NCI-H774 (cell line): Measurements from ENCODE around the gene MDFI.

ENCODE experiments used
- DNase-seq: peaks from one replicate; lab custom pipeline; 2025; lab: John Stamatoyannopoulos, UW

MDFI gene

DNA sequence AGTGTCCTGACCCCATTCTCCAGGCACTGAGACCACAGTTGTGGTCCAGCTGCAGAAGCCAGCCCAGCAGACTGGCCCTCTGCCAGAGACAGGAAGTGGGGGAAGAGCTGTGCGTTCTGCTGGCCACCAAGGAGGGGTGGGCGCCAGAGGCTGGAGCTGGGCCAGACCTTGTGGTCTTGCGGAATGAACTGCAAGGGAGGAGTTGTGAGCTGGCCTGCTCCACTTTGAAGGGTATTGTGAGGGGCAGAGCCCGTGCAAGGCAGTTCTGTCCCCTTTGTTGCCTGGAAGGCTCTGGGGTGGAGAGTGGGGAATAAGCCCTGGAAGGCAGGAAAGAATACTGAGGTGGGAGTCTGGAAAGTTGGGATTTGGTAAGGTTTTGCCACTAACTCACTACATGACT, 3.6 kb upstream of the MDFI start:
- DNase-seq: no peak

DNA sequence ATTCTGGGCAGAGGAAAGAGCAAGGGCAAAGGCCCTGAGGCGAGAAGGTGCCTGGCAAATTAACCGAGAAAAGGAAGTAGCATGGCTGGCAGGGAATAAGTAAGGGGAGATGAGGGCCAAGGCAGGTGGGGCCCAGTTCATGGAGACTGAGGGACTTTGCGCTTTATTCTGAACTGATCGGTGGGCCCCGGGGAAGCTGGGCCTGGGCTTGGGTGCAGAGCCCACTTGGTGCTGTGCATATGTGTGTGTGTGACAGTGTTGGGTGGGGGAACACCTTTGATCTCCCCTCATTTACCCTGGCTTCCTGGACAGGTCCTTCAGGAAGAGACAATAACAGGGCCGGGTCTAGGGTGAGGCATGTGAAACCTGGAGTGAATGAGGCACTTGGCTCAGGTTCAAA, 2.9 kb upstream of the MDFI start:
- DNase-seq: no peak

DNA sequence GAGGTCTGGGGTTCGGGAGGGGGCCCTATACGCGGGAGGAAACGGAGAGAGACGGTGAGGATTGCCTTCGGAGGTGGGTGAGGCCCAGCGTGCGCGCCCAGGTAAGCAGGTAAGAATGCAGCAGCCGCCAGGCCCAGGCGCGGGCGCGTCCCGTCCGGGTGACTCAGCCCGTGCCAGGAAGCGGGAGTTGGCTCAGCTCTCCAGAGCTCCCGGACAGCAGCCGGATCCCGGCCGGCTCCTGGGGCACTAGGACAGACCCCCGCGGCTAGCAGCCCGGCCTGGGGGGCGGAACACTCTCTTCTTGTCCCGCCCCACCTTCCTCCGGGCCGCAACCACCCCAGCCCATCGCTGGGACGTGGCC, 1.5 kb upstream of the MDFI start:
- no peak for DNase-seq

DNA sequence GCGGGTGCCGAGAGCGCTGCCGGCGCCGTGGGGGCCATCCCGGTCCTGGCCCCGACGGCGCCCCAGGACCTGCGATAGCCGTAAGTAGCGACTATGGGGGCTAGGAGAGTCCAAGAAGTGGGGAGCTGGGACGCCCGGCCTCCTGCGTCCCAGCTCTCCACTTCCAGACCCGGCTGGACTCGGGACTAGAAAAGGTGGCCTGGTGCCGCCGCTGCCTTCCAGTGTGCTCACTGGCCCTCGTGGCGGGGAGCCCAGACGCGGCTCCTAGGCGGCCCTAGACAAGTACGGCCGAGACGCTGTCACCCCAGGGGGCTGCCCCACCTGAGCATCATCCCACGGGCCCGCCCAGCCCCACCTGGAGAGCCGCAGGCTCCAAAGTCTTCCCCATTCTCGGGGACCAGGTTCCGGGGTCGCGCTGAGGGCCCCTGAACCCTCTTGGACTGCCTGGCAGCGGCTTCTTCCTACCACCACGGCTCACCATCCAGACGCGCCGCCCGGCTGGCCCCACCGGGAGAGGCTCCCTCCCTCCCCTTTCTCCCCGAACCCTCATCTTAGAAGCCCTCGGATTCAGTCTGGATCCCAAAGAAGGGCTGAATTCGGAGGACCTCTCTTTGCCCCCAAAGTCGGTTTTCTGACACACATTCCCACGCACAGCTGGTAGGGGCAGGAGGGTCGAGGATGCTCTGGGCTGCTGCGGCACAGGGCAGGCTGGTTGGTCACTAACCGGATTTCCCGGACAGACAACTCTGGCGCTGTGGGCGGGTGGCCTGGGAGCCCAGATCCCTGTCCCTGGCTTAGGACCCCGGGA, 870 bp upstream of the MDFI start:
- no peak for DNase-seq

DNA sequence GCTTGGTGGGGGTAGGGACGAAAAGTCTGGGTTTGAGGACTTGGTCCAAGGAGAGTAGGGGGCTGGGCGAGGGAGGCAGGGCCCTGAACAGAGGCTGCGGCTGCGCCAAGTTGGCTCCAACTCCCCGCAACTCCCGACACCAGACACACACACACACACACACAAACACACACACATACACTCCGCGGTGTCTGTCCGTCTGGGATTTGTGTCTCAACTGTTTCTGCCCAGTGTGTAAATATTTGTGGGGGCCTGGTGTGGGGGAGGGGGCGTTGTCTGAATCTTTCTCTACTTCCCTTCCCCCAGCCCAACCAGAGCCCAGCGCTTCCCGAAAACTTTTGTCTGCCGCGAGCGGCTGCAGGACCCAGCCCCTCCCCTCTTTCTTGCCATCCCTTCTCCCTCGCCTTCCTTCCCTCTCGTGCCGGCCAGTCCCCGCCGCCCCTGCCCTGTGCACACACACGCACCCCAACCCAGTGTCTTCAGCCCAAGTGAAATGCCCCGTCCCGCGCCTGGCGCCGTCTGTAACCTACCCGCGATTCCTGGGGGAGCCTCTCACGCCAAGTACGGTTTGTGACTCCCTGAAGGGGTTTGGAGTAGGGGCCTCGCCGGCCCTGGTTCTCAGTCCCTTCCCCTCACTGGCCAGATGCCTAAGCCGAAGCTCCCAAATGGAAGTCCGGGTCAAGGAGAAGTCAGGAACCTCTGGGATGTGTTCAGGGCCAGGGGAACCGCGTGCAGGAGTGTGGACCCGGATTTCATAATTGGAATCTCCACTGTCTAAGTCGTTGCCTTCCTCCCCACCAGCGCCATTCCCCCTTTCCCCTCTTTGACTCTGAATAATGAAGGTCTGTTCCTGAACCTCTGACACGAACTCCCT, 904 bp downstream of the MDFI start:
- no peak for DNase-seq

DNA sequence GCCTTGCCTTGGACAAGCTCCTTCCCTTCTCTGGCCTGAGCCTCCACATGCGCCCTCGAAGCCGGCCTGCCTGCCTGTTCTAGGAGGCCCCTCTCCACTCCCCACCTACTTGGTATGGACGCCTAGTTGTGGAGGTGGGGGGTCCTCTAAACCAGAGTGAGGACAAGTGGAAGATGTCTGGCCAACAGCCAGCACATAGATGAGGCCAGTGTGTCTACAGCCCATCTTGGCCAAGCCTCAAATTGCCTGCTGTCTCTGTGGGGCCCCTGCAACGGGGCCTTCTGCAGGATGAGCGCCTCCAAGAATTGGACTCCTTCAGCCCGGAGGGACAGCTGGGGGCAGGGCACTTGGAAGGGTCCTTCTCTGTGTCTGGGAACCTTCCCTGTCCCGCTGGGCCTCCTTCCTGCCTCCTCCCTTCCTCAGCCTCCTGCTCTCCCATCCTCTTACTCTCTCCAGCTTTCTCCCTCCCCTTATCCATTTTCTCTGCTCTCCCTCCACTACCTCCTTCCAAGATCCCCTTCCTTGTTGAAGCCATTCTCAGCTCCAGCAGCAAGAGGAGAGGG, 1.6 kb downstream of the MDFI start:
- no peak for DNase-seq

DNA sequence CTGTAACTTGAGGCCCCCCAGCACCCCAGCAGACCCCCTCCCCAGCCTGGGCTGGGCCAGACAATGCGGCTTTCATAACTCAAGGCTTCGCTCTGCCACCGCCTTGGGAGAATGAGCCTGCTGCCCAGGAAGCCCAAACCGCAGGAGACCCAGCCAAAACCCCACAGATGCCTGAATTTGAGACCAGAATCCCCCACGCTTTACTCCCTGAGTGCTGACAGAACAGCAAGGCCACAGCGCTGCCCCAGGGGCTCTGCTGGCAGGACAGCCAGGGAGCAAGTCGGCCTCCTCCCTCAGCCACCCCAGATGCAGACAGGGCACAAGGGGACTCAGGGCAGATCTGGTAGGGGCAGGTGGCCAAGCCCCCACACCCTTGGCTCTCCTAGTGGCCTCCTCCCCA, 2.2 kb downstream of the MDFI start:
- DNase-seq: no peak

DNA sequence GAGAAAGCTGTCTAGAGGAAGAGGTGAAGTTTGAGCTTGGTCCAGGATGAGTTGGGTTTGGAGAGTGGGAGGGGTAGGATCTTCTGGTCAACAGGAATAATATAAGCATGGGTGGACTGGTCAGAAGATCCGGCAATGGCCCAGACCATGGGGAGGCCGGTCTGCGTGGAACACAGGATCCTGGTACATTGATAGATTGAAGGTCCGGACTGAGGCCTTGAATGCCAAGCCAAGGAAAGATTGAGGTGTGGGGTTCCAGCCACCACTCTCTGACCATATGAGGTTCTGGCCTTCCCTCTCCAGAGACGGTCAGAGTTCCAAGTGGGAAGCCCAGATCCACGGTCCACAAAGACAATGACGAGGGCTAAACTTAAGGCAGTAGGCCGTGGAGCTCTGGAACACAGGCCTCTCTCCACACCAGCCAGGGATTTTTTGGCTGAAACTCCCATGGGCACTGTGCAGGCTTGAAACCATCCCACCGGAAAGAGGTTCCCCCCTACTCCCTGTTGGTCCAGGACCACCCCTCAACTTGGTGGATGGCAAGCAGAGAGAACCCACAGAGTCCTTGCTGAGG, 3.2 kb downstream of the MDFI start:
- no peak for DNase-seq

DNA sequence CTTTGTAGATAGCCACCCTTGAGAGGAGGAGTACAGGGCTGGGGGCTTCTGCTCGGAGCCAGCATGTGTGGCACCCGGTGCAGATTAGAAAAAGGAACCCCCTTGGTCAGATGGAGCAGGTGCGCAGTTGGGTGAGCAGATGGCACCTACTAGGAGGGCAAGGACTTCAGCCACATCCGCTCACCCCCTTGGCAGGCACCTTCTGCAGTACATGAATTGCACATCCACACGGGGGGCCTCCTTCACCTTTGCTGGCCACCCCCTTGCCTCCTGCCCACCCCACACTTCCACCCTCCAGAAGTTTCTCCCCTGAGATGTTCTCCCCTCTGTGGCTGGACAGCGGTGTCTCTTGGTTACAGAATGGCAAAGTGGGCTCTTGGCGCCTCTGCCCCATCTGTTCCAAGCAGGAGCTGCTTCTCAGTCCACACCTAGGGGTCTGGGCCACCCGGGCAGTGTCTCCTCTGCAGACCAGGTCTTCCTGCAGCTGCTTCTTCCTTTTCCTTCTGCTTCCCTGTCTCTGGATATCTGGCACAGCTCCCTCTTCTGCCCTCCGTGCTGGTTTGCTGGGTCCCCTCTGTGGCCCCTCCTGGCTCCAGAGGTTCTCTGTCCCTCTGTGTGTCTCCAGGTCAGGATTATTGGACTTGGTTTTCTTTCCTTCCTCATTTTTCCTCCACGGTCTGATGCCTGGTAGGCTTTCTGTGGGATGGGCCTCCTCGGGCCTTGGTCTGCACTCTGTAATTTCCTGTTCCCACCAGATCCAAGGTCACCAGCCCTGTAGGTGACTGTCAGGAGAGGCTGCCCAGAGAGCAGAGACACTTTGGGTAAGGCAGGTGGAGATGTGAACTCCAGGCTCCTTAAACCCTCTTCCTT, 4.1 kb downstream of the MDFI start:
- no peak for DNase-seq

DNA sequence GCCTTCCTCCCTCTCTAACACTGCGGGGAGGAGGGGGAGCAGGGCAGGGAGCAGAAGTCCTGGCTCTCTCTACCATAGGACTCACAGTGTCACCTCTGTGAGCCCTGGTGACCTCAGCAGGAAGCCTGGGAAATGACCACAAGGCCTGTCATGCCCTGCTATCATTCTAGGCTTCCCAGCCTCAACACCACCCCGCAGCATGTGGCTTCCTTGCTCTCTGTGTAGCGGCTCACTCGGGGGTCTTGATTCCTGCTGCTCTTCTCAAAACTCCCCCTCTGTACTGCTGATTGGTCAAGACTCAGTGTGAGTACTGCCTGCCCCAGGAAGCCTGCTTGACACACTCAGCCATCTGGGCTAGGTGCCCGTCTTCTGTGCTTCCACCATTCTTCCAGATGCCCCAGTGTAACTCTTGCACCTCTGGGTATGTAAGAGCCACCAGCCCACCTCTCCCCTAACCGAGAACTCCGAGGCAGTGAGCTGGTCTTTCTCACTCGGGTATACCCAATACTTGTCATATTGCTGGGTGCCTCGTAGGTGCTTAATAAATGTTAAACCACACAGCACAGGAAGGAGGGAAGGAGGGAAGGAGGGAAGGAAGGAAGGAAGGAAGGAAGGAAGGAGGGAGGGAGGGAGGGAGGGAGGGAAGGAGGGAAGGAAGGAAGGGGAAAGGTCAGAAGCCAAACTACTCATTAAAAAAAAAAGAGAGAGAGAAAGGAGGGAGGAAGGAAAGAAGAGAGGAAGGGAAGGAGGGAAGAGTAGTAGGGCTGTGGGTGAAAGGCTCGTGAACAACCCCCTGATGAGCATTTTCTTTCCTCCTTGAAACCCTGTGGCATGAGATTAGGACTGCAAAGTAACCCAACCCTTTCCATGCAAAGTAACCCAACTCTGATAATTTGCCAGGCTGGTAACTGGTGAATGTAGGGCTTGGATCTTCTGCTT, 5.0 kb downstream of the MDFI start:
- no peak for DNase-seq

DNA sequence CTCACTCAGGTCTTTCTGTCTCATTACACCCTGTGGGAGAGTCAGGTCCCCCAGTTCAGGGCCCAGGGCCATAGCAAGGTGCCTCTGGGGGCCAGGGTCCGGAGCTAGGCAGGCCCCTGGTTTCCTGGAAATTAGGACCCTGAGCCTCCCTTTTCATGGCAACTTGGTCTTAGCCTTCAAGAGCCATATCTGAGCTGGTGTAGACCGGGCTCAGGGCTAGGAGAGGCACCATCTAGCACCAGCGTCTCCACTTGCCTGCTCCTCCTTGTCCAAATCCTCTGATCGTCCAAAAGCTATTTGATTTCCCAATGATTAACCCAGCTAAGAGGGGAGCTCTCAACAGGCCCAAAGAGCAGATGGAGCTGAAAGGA, 5.6 kb downstream of the MDFI start:
- no peak for DNase-seq

DNA sequence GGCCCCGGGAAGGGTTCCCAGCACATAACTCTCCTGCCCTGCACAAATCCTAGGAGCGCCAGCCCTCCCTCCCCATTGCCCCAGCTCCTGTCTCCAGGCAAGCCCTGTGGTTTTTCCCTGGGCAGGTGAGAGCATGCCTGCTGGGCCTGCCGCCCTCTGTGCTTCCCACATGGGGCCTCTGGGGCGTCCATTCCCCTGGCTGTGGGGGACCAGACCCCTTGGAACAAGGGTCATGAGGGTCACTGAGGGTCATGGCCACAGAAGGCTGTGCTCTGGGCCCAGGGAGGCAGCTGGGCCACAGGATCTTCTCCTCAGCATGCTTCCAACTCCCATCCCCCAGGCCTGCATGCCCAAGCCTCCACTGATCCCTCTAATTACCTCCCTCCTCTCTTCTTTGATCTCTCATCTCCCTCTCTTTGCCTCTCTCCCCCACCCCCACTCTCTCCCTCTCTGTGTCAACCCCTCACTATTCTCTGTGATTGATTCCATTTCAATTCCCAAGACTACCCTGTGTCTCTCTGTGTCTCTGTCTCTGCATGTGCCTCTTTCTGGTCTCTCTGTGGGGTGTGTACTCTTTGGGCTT, 6.1 kb downstream of the MDFI start:
- no peak for DNase-seq

DNA sequence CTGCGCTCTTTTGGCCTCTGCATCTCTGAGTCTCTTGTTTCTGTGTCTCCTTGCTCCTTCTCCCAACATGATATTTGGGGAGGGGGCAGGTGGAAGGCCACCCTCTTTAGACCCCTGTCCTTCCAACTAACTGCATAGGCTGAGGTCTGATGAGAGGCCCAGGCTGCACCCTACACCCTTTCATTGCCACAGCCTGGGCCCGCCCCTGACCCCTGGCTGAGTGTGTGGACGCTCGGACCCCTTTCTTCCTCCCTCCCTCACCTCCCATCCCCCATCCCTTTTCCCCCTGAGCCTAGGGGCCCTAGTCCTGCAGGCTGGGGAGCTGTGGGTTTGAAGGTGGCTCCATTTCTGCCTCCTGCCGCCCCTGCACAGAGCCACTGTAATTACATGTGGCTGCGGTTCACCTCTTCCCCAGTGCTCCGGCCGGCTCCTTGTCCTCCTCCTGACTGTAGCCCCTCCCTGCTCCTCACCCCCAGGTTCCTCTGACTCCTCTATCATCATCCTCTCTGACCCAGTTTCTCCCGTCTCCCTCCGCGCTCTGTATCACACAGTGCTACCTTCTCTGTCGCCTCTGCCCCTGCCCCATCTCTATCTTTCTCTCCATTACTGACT, 6.8 kb downstream of the MDFI start:
- no peak for DNase-seq

DNA sequence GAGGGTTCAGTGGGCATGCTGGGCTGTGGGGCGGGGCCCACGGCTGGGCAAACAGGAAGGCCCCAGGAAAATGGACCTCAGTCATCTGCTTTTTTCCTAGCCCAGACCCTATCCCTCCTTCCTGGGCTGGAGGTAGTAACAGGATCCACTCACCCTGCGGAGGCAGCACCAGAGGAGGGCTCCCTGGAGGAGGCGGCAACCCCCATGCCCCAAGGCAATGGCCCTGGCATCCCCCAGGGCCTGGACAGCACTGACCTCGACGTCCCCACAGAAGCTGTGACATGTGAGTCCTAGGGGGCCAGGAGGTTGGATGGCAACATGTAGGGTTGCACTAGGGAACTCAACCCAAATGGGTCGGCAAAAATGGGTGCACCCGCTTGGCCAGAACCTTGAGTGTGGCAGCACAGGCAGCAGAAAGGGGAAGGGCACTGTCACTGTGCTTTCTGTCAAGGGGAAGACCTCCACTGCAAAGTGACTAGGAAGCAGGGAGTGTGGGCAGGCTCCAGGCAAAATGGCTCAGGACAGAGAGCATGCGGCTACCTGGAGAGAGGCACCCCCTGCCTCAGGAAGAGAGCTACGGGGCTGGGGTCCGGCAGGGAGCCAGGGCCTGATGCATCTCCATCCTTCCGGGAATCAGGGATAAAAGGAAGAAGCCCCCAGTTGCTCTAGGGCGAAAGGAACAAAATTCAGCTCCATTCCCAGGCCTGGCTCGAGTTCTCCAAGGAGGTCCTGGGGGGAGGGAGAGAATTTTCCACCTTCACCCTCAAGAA, 7.9 kb downstream of the MDFI start:
- DNase-seq: no peak

DNA sequence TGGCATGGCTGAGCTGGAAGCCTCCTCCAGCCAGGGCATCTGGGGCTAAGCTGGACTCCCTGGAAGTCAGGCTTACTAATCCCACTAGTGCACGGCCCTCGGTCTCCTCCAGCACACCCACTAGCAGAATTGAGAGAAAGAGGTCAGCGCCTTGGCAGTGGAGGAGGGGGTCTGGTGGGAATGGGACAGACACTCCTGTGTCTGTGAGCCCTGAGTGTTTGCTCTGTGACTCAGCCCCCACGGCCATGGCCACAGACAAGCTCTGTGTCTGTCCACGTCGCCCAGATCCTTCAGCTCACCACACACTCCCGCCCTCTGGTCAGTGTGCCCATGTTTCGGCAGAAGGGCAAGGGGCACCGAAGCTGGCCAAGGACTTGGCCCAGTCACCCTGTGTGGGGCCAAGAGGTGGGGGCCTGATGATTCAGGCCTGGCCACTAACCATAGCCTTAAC, 8.8 kb downstream of the MDFI start:
- DNase-seq: no peak

DNA sequence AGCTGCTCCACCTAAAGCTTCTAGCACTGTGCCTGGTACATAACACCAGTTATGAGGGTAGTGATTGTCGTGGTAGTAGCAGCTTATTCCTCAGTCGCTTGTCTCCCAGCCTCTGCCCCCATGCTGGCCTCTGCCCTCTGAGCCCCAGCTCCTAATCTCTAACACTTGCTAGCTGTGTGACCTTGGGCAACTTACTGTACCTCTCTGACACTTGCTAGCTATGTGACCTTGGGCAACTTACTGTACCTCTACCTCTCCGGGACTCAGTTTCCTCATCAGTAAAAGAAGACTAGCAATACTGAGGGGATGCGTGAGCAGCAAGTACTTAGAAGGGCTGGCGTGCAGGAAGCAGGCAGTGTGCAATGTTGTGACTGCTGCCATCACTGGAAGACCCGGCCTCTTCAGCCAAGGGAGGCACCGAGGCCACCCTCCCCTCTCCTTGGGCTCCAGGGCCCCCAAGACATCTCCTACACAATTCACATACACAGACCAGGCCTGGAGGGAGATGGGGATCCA, 9.9 kb downstream of the MDFI start:
- DNase-seq: no peak

DNA sequence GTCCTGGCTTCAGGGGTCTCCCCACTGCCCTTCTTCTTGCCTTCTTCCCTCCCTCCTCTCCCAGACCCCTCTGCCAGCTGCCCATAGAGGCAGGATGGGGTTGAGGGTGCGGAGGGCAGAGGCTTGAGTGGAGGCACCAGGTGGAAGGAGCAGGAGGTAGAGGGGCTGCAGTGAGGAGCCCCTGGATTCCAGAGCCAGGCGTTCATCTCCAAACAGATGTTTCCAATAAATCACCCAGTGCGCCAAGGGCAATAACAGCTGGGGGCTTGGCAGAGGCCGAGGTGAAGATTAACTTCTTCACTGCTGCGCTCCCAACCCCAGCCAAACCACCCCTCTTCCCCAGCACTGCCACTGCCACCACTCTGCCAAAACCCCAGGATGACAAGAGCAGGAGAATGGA, 10.7 kb downstream of the MDFI start:
- DNase-seq: no peak

DNA sequence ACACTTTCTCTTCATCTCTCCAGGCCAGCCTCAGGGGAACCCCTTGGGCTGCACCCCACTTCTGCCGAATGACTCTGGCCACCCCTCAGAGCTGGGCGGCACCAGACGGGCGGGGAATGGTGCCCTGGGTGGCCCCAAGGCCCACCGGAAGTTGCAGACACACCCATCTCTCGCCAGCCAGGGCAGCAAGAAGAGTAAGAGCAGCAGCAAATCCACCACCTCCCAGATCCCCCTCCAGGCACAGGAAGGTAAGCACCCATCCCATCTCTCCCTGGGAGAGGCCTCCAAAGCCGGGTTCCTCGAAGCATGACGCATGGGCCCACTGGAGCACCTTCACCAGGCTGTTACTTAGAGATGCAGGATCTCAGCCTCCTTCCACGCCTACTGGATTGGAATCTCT, 11.3 kb downstream of the MDFI start:
- DNase-seq: no peak

DNA sequence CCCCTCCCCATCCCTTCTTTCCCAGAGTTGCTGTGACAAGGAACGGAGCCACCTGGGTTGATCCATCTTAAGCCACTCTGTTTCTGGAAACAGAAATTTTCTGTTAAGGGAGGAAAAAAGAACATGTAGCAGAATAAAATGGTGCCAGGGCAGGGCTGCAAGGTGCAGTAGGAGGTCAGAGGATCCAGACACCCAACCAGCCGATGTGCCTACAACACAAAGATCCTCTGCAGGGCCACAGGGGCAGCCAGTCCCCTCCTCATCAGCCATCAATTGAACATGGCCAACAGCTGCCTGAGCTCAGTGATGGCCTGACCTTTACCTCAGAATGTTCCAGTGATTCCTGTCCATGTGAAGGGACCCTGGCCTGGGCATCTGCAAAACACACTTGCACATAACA, 11.9 kb downstream of the MDFI start:
- no peak for DNase-seq
